GM12801 (cell line): ENCODE results near the gene SYT2.

ENCODE experiments used
- CTCF ChIP-seq: IDR thresholded peaks from one replicate; pipeline ENCODE4 v1.5.1; 2011; ENCODE audit warnings: control low read depth; ENCODE audit not compliant: insufficient read length; ENCODE audit errors: extremely low read depth

Gene SYT2

GRCh38 chr1:202683029-202683428 lies 27.2 kb downstream of the SYT2 start:
- no peak for TF ChIP-seq CTCF

- no peak for TF ChIP-seq CTCF
Observed at GRCh38 chr1:202682477-202682876, 27.8 kb downstream of the SYT2 start.

GRCh38 chr1:202681736-202682420 lies 28.4 kb downstream of the SYT2 start:
- TF ChIP-seq CTCF = no peak

- TF ChIP-seq CTCF = no peak
Observed at GRCh38 chr1:202680586-202681352, 29.5 kb downstream of the SYT2 start.

- no peak for TF ChIP-seq CTCF
Observed at GRCh38 chr1:202679406-202680177, 30.7 kb downstream of the SYT2 start.

GRCh38 chr1:202677433-202677832 lies 32.8 kb downstream of the SYT2 start:
- no peak for TF ChIP-seq CTCF

GRCh38 chr1:202673531-202673930 lies 36.7 kb downstream of the SYT2 start:
- TF ChIP-seq CTCF = no peak
